ENCODE data around the gene PRKCG. TPM values are rescaled to one million over a fixed set of nuclear protein-coding genes. Genes with fewer than 3 reads are reported as not detected.
A peak's percentile ranks its signal among the peaks of the same experiment; 100 is the strongest.

The PRKCG gene
- total and polyA plus RNA-seq, 2 of the 8 experiments (the other 6 are each of a cell fraction or from before 2014, with no cell fraction given) = 6.1 to 10.6 TPM

GRCh38 chr19:53868892-53869804, 12.8 kb upstream of the PRKCG start (continued):
- TF ChIP-seq POLR2AphosphoS5 (IDR thresholded peaks at IDR 0.05; ENCODE audit: low read depth, low read length) (peak; percentile 96), TBP (IDR thresholded peaks at IDR 0.05; ENCODE audit: low read depth, low read length) (peak; percentile 71), TCF12 (IDR thresholded peaks at IDR 0.05; ENCODE audit: low read depth, low read length) (peak; percentile 21; the same call in 1 of the 2 replicates), RBBP5 (IDR thresholded peaks at IDR 0.05; ENCODE audit: borderline replicate concordance, low read depth, low read length) (no peak), TEAD4 (IDR thresholded peaks at IDR 0.05; ENCODE audit: low read depth, low read length) (peak; percentile 45), EP300 (IDR thresholded peaks at IDR 0.05; ENCODE audit: borderline replicate concordance in 1 of 2, low read depth in 2 of 2, low read length in 2 of 2) (peak in 1 of 2 experiments; percentile 3; a peak in 1 of 3 replicates), BRCA1 (IDR thresholded peaks at IDR 0.05; ENCODE audit: low read depth, low read length) (no peak), SAP30 (IDR thresholded peaks at IDR 0.05; ENCODE audit: insufficient read depth, insufficient replicate concordance, low read length) (no peak), TAF1 (IDR thresholded peaks at IDR 0.05; ENCODE audit: low read depth, low read length) (peak; percentile 54; the same call in 1 of the 2 replicates), EGR1 (IDR thresholded peaks at IDR 0.05; ENCODE audit: borderline replicate concordance, low read depth, low read length) (peak; percentile 64; the same call in 1 of the 2 replicates), SIN3A (conservative IDR thresholded peaks at IDR 0.05 in 1 of 2, IDR thresholded peaks at IDR 0.05 in 1 of 2; ENCODE audit: low read depth in 1 of 2, low read length in 2 of 2) (peak in 1 of 2 experiments; percentile 6; a peak in 1 of 4 replicates), RXRA (IDR thresholded peaks at IDR 0.05; ENCODE audit: insufficient read depth, low read depth, low read length) (no peak), HDAC2 (IDR thresholded peaks at IDR 0.05; ENCODE audit: borderline replicate concordance in 1 of 2, low read depth in 2 of 2, low read length in 2 of 2) (peak; percentile 44 to 86; a peak in 3 of 4 replicates), SRF (IDR thresholded peaks at IDR 0.05; ENCODE audit: low read depth, low read length) (peak; percentile 96), CREB1 (IDR thresholded peaks at IDR 0.05) (peak; percentile 37)
